Placental epithelial cell (primary cell): ENCODE results near the gene ADGRL2. TPM values are rescaled to one million over a fixed set of nuclear protein-coding genes. Genes with fewer than 3 reads are reported as not detected.

Source experiments
- total RNA-seq: library from RNA; depleted of rRNA; stranded (reverse); fragments of >200 nt; gene quantifications from 2 replicates; pipeline ENCODE4 v1.2.3, GENCODE V29; 2012

The ADGRL2 gene
- 33.8 and 67.7 TPM in 2 replicates for total RNA-seq

GRCh38 chr1:81800695-81801650 lies at the start of gene ADGRL2:
TSS of gene ADGRL2 (plus strand) at chr1:81800934. CDS start at chr1:81836985, 36,051 bp downstream.

